Anterior cingulate cortex (tissue), 58 donors: ENCODE data around the gene MRPL24.
"Not testable (repeated sequence)": the region's sequence is repeated elsewhere in the genome, so short reads cannot be mapped to it uniquely, and the experiment has no call there.

Source experiments
- DNase-seq, 58 donors: peaks; one replicate each; lab custom pipeline; 2025; lab: John Stamatoyannopoulos, UW

The MRPL24 gene

DNA sequence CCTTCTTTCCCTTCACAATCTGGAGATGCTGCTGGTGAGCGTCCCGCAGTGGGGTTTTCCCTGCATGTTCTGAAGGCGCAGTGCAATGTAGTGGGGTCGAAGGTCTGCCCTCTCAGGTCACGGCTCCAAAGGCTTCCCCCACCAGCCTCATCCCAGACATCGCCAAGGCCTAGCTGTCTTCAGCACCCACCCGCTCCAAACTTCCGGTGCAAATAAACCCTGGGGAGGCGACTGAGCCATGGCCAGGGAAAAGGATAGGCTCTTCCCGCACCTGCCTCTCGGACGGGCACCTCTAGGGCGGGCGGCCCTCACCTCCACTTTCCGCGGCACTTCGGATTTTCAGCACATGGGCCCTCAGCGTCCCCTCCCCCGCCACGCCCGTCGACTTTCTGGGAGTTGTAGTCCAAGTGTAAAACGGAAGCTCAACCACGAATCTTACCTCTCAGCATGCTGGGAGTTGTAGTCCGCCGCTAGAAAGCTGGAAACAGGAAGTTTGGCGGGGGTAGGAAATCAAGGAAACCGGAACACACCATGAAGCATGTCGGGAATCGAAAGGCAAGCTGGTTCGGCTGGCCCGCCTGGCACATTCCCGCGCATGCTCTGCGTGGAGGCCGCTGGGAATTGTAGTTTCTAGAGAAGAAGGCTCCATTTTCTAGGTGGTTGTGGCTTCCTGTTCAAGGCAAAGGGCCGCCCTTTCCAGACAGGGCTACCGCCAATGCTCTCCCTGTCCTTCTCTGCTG lies at the start of gene MRPL24:
MRPL24 (minus strand) TSS at position 348 of the 740 bp plus-strand sequence. CDS start 2,384 bp downstream, outside the sequence.
- peak; percentile 85 to 100 (median 98) for DNase-seq

- DNase-seq: no peak
Observed at GRCh38 chr1:156789621-156790318, 48.9 kb upstream of the MRPL24 start.

- no peak for DNase-seq
Observed at GRCh38 chr1:156788136-156788535, 47.2 kb upstream of the MRPL24 start.

GRCh38 chr1:156786640-156787039 lies 45.8 kb upstream of the MRPL24 start:
- no peak for DNase-seq

- DNase-seq: no peak
Observed at GRCh38 chr1:156785458-156785857, 44.6 kb upstream of the MRPL24 start.

DNA sequence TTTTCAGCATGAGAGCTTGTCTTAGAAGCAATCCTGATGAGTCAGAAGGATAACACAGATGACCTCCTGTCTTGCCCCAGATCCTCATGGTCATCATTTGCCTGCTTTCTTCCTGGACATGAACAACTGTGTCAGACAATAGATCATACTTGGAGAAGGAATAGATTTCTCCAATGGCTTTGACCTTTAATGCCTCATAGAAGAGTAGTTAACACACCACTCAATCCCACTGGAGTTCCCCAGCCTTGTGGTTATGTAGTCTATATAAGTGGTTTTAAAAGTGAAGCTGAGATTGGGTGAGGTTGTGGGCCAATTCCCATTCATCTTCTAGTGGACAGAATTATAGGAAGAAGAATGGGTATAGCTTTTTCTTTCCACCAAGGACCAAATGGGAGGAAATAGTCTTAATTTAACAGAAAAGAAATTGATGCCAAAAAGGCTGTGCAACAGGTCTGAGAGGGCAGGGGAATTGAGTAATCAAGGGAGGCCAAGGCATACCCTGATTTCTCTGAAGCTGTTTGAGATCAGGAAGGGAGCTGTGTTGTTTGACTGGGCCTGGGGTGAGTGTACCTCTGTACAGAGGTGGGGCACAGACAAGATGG lies 40.8 kb upstream of the MRPL24 start:
- no peak for DNase-seq

GRCh38 chr1:156777573-156777972 lies 36.7 kb upstream of the MRPL24 start:
- DNase-seq: no peak

DNA sequence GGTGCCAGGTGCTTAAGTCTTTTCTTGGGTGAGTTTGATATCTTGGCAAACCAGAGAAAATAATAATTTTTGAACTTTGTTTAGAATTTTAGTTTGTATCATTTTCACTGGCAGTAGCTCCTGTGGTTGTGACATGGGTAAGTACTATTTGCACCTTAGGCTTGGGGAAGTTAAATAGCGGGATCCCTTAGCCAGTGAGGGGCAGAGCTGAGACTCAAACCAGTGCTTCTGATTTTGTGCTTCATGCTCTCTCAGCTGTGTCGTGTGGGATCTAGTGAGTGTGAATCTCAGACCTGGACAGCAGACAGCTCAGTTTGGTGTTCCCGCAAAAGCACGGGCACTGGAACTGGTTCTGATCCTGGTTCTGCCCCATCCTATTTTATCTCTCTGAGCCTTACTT lies 36.1 kb upstream of the MRPL24 start:
- peak in 1 of 58 donors; percentile 3 for DNase-seq

DNA sequence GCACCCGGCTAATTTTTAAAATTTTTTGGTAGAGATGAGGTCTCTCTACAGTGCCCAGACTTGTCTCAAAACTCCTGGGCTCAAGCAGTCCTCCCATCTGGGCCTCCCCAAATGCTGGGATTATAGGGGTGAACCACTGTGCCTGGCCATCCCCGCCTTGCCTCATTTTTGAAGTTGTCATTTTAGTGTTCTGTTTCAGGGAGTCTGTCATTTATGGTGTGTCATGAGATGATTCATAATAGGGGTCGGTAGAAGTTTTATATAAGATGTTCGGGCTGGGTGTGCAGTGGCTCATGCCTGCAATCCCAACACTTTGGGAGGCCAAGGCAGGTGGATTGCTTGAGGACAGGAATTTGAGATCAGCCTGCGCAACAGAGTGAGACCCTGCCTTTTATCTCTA lies 34.9 kb upstream of the MRPL24 start:
- DNase-seq: no peak

DNA sequence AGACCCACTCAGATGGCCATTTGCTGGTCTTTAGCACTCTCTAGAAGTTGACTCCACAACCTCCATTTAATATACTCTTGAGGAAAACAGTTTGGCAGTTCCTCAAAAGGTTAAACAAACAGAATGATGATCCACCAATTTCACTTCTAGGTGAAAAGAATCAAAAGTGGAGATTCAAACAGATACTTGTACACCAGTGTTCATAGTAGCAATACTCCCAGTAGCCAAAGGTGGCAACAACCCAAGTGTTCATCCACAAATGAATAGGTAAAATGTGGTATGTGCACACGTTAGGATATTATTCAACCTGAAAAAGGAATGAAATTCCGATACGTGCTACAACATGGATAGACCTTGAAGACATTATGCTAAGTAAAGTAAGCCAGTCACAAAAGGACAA lies 32.7 kb upstream of the MRPL24 start:
- DNase-seq: no peak

DNA sequence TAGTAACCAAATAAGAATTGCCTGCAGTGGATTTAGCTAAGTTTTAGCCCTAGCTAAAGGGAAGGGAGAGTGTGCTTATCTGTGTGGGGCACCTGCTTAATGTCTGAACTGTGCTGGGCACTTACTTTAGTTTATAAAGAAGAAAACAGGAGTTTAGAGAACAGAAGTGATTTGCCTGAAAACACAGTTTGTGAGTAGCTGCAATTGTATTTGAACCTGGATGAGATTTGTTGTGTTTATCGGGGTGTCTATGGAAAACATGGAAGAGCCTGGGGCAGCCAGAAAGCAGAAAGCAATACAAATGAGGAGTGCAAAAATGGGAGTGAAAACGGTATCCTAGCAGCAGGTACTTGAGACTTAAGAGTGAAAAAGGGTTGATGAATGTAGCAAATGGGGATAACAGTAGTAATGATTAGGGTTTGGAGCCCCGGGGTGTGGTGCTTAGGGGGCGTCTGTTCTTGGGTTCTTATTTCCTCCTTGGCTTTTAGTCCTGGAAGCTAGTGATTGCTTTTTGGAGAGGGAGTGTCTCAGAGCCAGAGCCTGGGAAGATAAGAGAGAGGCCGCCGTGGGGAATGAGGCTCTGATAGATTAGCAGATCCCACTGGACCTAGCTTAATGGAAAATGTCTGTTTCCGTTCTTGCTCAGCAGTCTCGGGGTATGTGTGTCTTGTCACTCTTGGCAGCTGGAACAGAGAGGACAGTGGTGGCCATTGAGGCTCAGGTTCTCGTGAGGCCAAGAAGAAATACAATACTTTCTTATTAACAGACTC lies 32.0 kb upstream of the MRPL24 start:
- peak in 1 of 58 donors; percentile 4 for DNase-seq

DNA sequence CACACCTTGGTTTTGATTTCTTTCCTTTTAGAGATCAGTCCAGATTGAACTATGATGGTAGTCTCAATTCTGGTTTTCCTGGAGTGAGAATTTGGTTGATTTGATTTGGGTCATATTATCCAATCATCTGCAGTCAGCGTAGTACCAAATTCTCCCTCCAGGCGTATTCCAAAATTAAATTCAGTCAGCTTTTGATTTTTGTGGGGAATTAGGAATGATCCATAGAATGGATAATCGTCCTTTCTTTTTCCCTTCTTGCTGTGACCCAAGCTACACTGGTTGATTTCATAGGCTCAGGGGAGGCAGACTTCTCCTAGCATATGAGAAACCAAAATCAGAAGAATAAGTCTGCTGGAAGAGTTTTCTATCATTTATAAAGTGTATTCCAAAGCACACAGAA lies 31.3 kb upstream of the MRPL24 start:
- no peak for DNase-seq

GRCh38 chr1:156768610-156769295 lies 27.9 kb upstream of the MRPL24 start:
- no peak for DNase-seq

DNA sequence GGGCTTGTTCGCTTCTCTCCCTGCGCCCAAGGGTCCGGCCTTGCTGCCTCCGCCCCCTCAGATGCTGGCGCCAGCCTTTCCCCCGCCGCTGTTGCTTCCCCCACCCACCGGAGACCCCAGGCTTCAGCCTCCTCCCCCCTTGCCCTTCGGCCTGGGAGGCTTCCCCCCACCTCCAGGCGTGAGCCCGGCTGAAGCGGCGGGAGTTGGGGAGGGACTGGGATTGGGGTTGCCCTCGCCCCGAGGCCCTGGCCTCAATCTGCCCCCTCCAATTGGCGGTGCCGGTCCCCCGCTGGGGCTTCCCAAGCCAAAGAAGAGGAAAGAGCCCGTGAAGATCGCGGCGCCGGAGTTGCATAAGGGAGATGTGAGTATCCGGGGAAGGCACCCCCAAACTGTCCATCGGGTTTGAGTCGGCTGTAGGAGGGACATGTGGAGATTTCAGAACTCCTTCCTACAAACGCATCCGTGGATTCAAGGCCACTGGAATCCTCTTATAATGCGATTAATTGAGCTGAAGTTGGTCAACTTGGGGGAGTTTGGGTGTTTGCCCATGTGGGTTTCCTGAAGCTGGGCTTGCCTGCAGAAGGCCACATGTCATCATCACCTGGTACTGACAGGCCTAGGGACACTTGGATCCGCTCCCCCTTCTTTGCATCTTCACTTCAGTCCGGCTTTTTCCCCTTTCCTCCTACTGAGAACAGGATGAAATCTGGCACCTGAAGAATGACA lies 27.2 kb upstream of the MRPL24 start:
- DNase-seq: peak in 11 of 58 donors; percentile 4 to 66 (median 39)

- DNase-seq: peak; percentile 87 to 100 (median 99)
Observed at GRCh38 chr1:156767101-156767878, 26.4 kb upstream of the MRPL24 start, which contains the start of gene PRCC. PRCC (plus strand) TSS chr1:156767535; CDS start chr1:156767772, 237 bp downstream.

DNA sequence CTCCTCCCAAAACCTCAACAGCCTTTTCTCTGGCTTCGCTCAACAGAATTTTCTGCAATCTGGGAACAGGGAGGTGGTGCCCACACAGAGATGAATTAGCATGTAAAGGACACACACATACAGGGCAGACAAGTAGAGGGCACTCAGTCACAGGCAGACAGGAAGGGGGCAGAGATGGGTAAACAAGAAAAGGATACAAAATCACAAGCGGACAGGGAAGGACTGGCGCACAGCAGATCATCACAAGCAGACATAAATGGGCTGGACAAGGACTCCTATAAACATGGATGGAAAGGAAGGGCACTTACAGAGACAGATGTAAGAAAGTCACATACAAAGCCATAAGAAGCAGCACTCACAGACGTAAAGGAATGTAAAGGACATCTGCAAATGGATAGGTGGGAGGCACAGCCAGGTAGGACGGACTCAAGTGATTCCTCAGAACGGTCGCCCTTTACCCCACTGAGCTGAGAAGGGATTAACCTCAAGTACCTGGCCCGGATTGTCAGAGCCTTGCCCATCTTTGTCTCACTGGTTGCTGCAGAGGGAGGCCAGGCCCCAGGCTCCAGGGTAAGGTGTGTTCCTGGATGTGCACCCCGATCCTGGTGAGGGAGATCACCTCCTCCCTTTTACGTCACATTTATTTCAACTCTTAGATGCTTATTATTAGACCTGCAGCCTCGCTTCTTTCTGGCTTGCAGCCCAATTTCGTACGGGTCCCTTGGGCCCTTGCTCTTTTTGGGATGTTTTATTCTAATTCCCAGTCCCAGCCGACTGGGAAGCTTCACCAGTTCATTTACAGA lies 25.6 kb upstream of the MRPL24 start:
- DNase-seq: peak in 11 of 58 donors; percentile 2 to 77 (median 52)

- no peak for DNase-seq
Observed at GRCh38 chr1:156765666-156766065, 24.8 kb upstream of the MRPL24 start.

DNA sequence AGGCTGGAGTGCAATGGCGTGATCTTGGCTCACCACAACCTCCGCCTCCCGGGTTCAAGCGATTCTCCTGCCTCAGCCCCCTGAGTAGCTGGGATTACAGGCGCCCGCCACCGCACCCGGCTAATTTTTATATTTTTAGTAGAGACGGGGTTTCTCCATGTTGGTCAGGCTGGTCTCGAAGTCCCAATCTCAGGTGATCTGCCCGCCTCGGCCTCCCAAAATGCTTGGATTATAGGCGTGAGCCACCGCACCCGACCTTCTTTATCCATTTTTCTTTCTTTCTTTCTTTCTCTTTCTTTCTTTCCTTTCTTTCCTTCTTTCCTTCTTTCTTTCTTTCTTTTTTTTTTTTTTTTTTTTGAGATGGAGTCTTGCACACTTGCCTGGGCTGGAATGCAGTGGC lies 24.2 kb upstream of the MRPL24 start:
- DNase-seq: not testable (repeated sequence)
